ENCODE data around the gene CEP192.
"Not testable (repeated sequence)": the region's sequence is repeated elsewhere in the genome, so short reads cannot be mapped to it uniquely, and the experiment has no call there.

Gene CEP192

GRCh38 chr18:13054336-13054735 lies 63.2 kb downstream of the CEP192 start:
- no peaks in the 10 kb centered on the region for H3K4me1 ChIP-seq (ENCODE audit: control insufficient read depth, insufficient read depth, low read length)
- no peak for DNase-seq (ENCODE audit: low read depth, low spot score)
- no peak overlapping the region for H3K27ac ChIP-seq (ENCODE audit: low read length)
- H3K27me3 ChIP-seq (ENCODE audit: control insufficient read depth, insufficient read depth, low read length) = no peaks in the 10 kb centered on the region
- H3K4me3 ChIP-seq (ENCODE audit: low read length) = no peak overlapping the region
- peaks cover 12% of the 10 kb centered on the region for H3K36me3 ChIP-seq (ENCODE audit: control insufficient read depth, insufficient read depth, low read length)
- H3K9me3 ChIP-seq (ENCODE audit: control insufficient read depth, insufficient read depth, low read length) = no peaks in the 10 kb centered on the region
- WGBS (ENCODE audit: insufficient coverage, insufficient read length) = 100% methylated on average over 1 of the region's 2 CpGs

DNA sequence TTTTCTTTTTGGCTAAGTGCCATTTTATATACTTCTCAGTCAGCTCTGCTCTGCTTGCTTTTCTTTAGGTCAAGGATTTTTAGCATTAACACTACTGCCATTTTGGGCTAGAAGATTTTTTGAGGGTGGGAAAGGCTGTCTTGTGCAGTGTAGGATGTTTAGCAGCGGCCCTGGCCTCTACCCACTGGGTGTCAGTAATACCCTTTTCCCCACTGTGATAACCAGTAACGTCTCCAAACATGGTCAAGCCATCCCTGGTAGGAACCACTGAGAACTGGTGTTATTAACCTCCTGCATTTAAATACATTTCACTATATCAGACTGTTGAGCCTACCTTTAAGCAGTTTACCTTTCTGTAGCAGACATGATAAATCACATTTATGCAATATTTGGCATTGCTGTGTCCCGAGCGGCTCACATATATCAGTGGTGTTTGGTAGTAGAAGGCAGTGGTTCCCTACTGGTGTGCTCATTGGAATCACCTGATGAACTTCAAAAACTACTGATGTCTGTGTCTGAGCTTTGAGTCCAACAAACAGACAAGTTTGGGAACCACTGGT lies 70.5 kb downstream of the CEP192 start:
- Histone ChIP-seq H3K36me3 (ENCODE audit: control insufficient read depth, insufficient read depth, low read length) (peaks cover 6% of the 10 kb centered on the region; the same call in 1 of the 2 replicates), H3K27me3 (ENCODE audit: control insufficient read depth, insufficient read depth, low read length) (no peaks in the 10 kb centered on the region), H3K9me3 (ENCODE audit: control insufficient read depth, insufficient read depth, low read length) (no peaks in the 10 kb centered on the region), H3K4me1 (ENCODE audit: control insufficient read depth, insufficient read depth, low read length) (no peaks in the 10 kb centered on the region), H3K27ac (ENCODE audit: low read length) (no peak overlapping the region), H3K4me3 (ENCODE audit: low read length) (no peak overlapping the region)
- no peak for DNase-seq (ENCODE audit: low read depth, low spot score)
- no CpG with 5 or more reads among the region's 4 CpGs for WGBS (ENCODE audit: insufficient coverage, insufficient read length)

DNA sequence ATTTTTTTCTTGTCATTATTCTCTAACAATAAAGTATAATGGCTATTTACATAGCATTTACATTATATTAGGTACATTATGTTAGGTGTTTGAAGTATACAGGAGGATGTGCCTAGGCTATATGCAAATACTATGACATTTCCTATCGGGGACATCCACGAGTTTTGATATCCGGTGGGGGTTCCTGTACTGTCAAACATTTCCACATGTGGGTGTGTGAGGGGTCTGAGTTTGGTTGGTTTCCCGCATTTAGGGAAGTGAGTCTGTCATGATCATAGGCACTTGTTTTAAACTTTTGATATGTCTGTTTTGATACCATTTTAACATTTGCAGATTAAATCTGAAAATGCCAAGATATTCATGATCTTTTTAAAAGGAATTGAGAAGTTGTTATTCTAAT lies 76.0 kb downstream of the CEP192 start:
- Histone ChIP-seq H3K36me3 (ENCODE audit: control insufficient read depth, insufficient read depth, low read length) (peaks cover 18% of the 10 kb centered on the region; the same call in 1 of the 2 replicates), H3K27ac (ENCODE audit: low read length) (no peak overlapping the region), H3K4me1 (ENCODE audit: control insufficient read depth, insufficient read depth, low read length) (no peaks in the 10 kb centered on the region), H3K4me3 (ENCODE audit: low read length) (no peak overlapping the region), H3K9me3 (ENCODE audit: control insufficient read depth, insufficient read depth, low read length) (no peaks in the 10 kb centered on the region), H3K27me3 (ENCODE audit: control insufficient read depth, insufficient read depth, low read length) (no peaks in the 10 kb centered on the region)
- no CpG with 5 or more reads among the region's 4 CpGs for WGBS (ENCODE audit: insufficient coverage, insufficient read length)
- DNase-seq (ENCODE audit: low read depth, low spot score) = no peak

DNA sequence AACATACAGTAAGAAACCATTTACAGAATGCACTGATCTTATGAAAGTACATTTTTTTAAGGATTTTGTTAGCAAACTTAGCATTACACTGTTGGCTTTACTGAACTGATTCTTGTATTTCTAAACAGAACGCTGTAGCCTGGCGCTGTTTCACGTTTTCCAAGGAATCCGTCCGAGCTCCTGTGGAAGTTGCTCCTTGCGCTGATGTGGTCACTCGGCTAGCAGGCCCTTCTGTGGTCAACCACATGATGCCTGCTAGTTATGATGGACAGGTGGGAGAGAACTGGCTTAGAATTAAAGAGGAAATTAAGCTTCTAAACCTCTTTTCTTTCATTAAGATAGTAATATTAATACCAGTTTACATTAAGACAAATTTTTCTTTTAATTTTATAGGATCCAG lies 76.8 kb downstream of the CEP192 start:
- DNase-seq (ENCODE audit: low read depth, low spot score) = no peak
- Histone ChIP-seq H3K9me3 (ENCODE audit: control insufficient read depth, insufficient read depth, low read length) (no peaks in the 10 kb centered on the region), H3K4me3 (ENCODE audit: low read length) (no peak overlapping the region), H3K27me3 (ENCODE audit: control insufficient read depth, insufficient read depth, low read length) (no peaks in the 10 kb centered on the region), H3K27ac (ENCODE audit: low read length) (no peak overlapping the region), H3K4me1 (ENCODE audit: control insufficient read depth, insufficient read depth, low read length) (no peaks in the 10 kb centered on the region), H3K36me3 (ENCODE audit: control insufficient read depth, insufficient read depth, low read length) (peaks cover 22% of the 10 kb centered on the region; the same call in 1 of the 2 replicates)
- no CpG with 5 or more reads among the region's 7 CpGs for WGBS (ENCODE audit: insufficient coverage, insufficient read length)

DNA sequence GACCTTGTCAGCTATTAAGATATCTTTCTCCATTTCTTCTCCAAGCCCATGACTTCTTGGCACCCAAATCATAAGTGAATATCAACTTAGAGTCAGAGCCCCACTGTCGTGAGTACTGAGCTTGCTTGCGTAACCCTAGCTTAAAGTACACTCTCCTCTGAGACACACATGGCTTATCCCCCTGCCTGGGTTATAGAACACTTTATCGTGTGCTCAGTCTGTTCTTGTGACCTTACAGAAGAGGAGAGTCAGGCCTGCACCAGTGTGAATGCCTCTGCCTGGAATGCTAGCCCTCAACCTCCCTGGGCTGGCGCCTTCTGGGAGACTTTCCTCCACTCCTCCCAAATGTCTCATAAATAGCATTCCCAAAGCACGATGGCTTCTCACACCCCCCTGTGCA lies 79.3 kb downstream of the CEP192 start:
- H3K27ac ChIP-seq (ENCODE audit: low read length) = no peak overlapping the region
- no peaks in the 10 kb centered on the region for H3K4me1 ChIP-seq (ENCODE audit: control insufficient read depth, insufficient read depth, low read length)
- no peak for DNase-seq (ENCODE audit: low read depth, low spot score)
- H3K9me3 ChIP-seq (ENCODE audit: control insufficient read depth, insufficient read depth, low read length) = no peaks in the 10 kb centered on the region
- no peak overlapping the region for H3K4me3 ChIP-seq (ENCODE audit: low read length)
- H3K36me3 ChIP-seq (ENCODE audit: control insufficient read depth, insufficient read depth, low read length) = peaks cover 24% of the 10 kb centered on the region; the same call in 1 of the 2 replicates
- no peaks in the 10 kb centered on the region for H3K27me3 ChIP-seq (ENCODE audit: control insufficient read depth, insufficient read depth, low read length)
- no CpG with 5 or more reads among the region's 5 CpGs for WGBS (ENCODE audit: insufficient coverage, insufficient read length)

- H3K27ac ChIP-seq (ENCODE audit: low read length) = no peak overlapping the region
- no peaks in the 10 kb centered on the region for H3K9me3 ChIP-seq (ENCODE audit: control insufficient read depth, insufficient read depth, low read length)
- H3K27me3 ChIP-seq (ENCODE audit: control insufficient read depth, insufficient read depth, low read length) = no peaks in the 10 kb centered on the region
- H3K36me3 ChIP-seq (ENCODE audit: control insufficient read depth, insufficient read depth, low read length) = peaks cover 6% of the 10 kb centered on the region; the same call in 1 of the 2 replicates
- DNase-seq (ENCODE audit: low read depth, low spot score) = no peak
- H3K4me1 ChIP-seq (ENCODE audit: control insufficient read depth, insufficient read depth, low read length) = no peaks in the 10 kb centered on the region; the same call in 1 of the 2 replicates
- no CpG with 5 or more reads among the region's 9 CpGs for WGBS (ENCODE audit: insufficient coverage, insufficient read length)
- no peak overlapping the region for H3K4me3 ChIP-seq (ENCODE audit: low read length)
These were observed 85.7 kb downstream of the CEP192 start for GRCh38 chr18:13076886-13077285.

GRCh38 chr18:13077473-13077872 lies 86.3 kb downstream of the CEP192 start:
- no peak for DNase-seq (ENCODE audit: low read depth, low spot score)
- WGBS (ENCODE audit: insufficient coverage, insufficient read length) = no CpG with 5 or more reads among the region's 2 CpGs
- H3K4me3 ChIP-seq (ENCODE audit: low read length) = no peak overlapping the region
- no peaks in the 10 kb centered on the region for H3K27me3 ChIP-seq (ENCODE audit: control insufficient read depth, insufficient read depth, low read length)
- no peaks in the 10 kb centered on the region for H3K9me3 ChIP-seq (ENCODE audit: control insufficient read depth, insufficient read depth, low read length)
- no peaks in the 10 kb centered on the region; the same call in 1 of the 2 replicates for H3K4me1 ChIP-seq (ENCODE audit: control insufficient read depth, insufficient read depth, low read length)
- no peak overlapping the region for H3K27ac ChIP-seq (ENCODE audit: low read length)
- H3K36me3 ChIP-seq (ENCODE audit: control insufficient read depth, insufficient read depth, low read length) = peaks cover 6% of the 10 kb centered on the region; the same call in 1 of the 2 replicates

- H3K27ac ChIP-seq (ENCODE audit: low read length); DNase-seq (ENCODE audit: low read depth, low spot score); H3K36me3 ChIP-seq (ENCODE audit: control insufficient read depth, insufficient read depth, low read length); H3K9me3 ChIP-seq (ENCODE audit: control insufficient read depth, insufficient read depth, low read length); H3K27me3 ChIP-seq (ENCODE audit: control insufficient read depth, insufficient read depth, low read length); H3K4me1 ChIP-seq (ENCODE audit: control insufficient read depth, insufficient read depth, low read length); H3K4me3 ChIP-seq (ENCODE audit: low read length): not testable (repeated sequence)
These were observed 86.9 kb downstream of the CEP192 start for GRCh38 chr18:13078065-13078464.

DNA sequence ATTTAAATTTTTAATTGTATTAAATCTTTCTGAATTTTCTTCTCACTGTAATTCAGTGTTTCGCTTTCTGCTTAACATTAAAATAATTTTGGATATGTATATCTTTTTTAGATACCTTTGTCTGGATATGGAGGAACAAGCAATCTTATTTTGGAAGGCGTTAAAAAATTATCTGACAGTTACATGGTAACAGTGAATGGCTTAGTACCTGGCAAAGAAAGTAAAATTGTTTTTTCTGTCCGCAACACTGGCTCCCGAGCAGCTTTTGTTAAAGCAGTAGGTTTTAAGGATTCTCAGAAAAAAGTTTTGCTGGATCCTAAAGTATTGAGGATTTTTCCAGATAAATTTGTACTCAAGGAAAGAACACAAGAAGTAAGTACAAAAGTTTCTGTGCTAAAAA lies 95.7 kb downstream of the CEP192 start:
- H3K4me1 ChIP-seq (ENCODE audit: control insufficient read depth, insufficient read depth, low read length) = no peaks in the 10 kb centered on the region
- WGBS (ENCODE audit: insufficient coverage, insufficient read length) = no CpG with 5 or more reads among the region's 4 CpGs
- no peak overlapping the region for H3K4me3 ChIP-seq (ENCODE audit: low read length)
- H3K27me3 ChIP-seq (ENCODE audit: control insufficient read depth, insufficient read depth, low read length) = no peaks in the 10 kb centered on the region
- no peak overlapping the region for H3K27ac ChIP-seq (ENCODE audit: low read length)
- peaks cover 4% of the 10 kb centered on the region; the same call in 1 of the 2 replicates for H3K36me3 ChIP-seq (ENCODE audit: control insufficient read depth, insufficient read depth, low read length)
- H3K9me3 ChIP-seq (ENCODE audit: control insufficient read depth, insufficient read depth, low read length) = no peaks in the 10 kb centered on the region
- DNase-seq (ENCODE audit: low read depth, low spot score) = no peak

GRCh38 chr18:13095466-13095865 lies 104.3 kb downstream of the CEP192 start:
- no peaks in the 10 kb centered on the region for H3K4me1 ChIP-seq (ENCODE audit: control insufficient read depth, insufficient read depth, low read length)
- H3K27ac ChIP-seq (ENCODE audit: low read length) = no peak overlapping the region
- peaks cover 20% of the 10 kb centered on the region for H3K36me3 ChIP-seq (ENCODE audit: control insufficient read depth, insufficient read depth, low read length)
- no peaks in the 10 kb centered on the region for H3K9me3 ChIP-seq (ENCODE audit: control insufficient read depth, insufficient read depth, low read length)
- DNase-seq (ENCODE audit: low read depth, low spot score) = no peak
- H3K27me3 ChIP-seq (ENCODE audit: control insufficient read depth, insufficient read depth, low read length) = no peaks in the 10 kb centered on the region
- no CpG with 5 or more reads among the region's 12 CpGs for WGBS (ENCODE audit: insufficient coverage, insufficient read length)
- H3K4me3 ChIP-seq (ENCODE audit: low read length) = no peak overlapping the region

- no CpG with 5 or more reads among the region's 9 CpGs for WGBS (ENCODE audit: insufficient coverage, insufficient read length)
- Histone ChIP-seq H3K36me3 (ENCODE audit: control insufficient read depth, insufficient read depth, low read length) (peaks cover 16% of the 10 kb centered on the region), H3K9me3 (ENCODE audit: control insufficient read depth, insufficient read depth, low read length) (no peaks in the 10 kb centered on the region)
These were observed 105.1 kb downstream of the CEP192 start for GRCh38 chr18:13096232-13096631.

More at GRCh38 chr18:13096232-13096631, 105.1 kb downstream of the CEP192 start:
- Histone ChIP-seq H3K27me3 (ENCODE audit: control insufficient read depth, insufficient read depth, low read length) (no peaks in the 10 kb centered on the region), H3K4me3 (ENCODE audit: low read length) (no peak overlapping the region), H3K4me1 (ENCODE audit: control insufficient read depth, insufficient read depth, low read length) (no peaks in the 10 kb centered on the region), H3K27ac (ENCODE audit: low read length) (no peak overlapping the region)
- no peak for DNase-seq (ENCODE audit: low read depth, low spot score)
